DOHH2 (cell line): ENCODE data around the gene PLCXD3.

Experiments
- H3F3A ChIP-seq: fragments of 200-600 bp; sonication (generic), shearing (Covaris generic); 2 replicates; pipeline ENCODE4 v1.6.0; 2016; ENCODE audit warnings: antibody characterized with exemption, mild to moderate bottlenecking; ENCODE audit not compliant: control insufficient read depth, insufficient read depth
- H3K27ac ChIP-seq: fragments of 200-600 bp; sonication (generic); 2 replicates; pipeline ENCODE4 v1.5.1; 2014; ENCODE audit warnings: low read depth, mild to moderate bottlenecking, low read length, moderate library complexity
- H3K27me3 ChIP-seq: fragments of 200-600 bp; sonication (generic); 2 replicates; pipeline ENCODE4 v1.6.1; 2014; ENCODE audit warnings: mild to moderate bottlenecking, low read length, mixed read lengths; ENCODE audit not compliant: control insufficient read depth
- H3K36me3 ChIP-seq: fragments of 200-600 bp; sonication (generic); 2 replicates; pipeline ENCODE4 v1.6.1; 2014; ENCODE audit warnings: mild to moderate bottlenecking, low read length, moderate library complexity, mixed read lengths; ENCODE audit not compliant: control insufficient read depth
- H3K4me1 ChIP-seq: fragments of 200-600 bp; sonication (generic); 2 replicates; pipeline ENCODE4 v1.6.1; 2014; ENCODE audit warnings: mild to moderate bottlenecking, low read length, mixed read lengths; ENCODE audit not compliant: control insufficient read depth
- H3K4me2 ChIP-seq: fragments of 200-600 bp; sonication (generic); 2 replicates; pipeline ENCODE4 v1.6.0; 2014; ENCODE audit warnings: mild to moderate bottlenecking, low read length, moderate library complexity
- H3K4me3 ChIP-seq: fragments of 200-600 bp; sonication (generic); 2 replicates; pipeline ENCODE4 v1.5.1; 2014; ENCODE audit warnings: mild to moderate bottlenecking, low read length, mixed read lengths
- H3K79me2 ChIP-seq: fragments of 200-600 bp; sonication (generic); 2 replicates; pipeline ENCODE4 v1.6.1; 2014; ENCODE audit warnings: mild to moderate bottlenecking, low read length, mixed read lengths; ENCODE audit not compliant: control insufficient read depth
- H3K9me2 ChIP-seq: fragments of 200-600 bp; sonication (generic); replicated peaks from 2 replicates; pipeline ENCODE4 v1.6.1; 2014; ENCODE audit warnings: mild to moderate bottlenecking, low read length, mixed read lengths; ENCODE audit not compliant: control insufficient read depth
- H3K9me3 ChIP-seq: fragments of 200-600 bp; sonication (generic); 2 replicates; pipeline ENCODE4 v1.6.1; 2014; ENCODE audit warnings: antibody characterized with exemption, low read length, mixed read lengths; ENCODE audit not compliant: control insufficient read depth, insufficient read depth
- H4K20me1 ChIP-seq: fragments of 200-600 bp; sonication (generic); 2 replicates; pipeline ENCODE4 v1.6.0; 2014; ENCODE audit warnings: low read depth, mild to moderate bottlenecking, antibody characterized with exemption, low read length, moderate library complexity; ENCODE audit not compliant: control insufficient read depth, insufficient read depth
- EZH2phosphoT487 ChIP-seq: fragments of 200-600 bp; sonication (generic); IDR thresholded peaks from 2 replicates; pipeline ENCODE4 v1.6.1; 2017; ENCODE audit warnings: borderline replicate concordance, mild to moderate bottlenecking, antibody characterized with exemption, low read length, moderate library complexity, mixed read lengths
- TF ChIP-seq, protein P1 (sequence below): fragments of 200-600 bp; sonication (generic); IDR thresholded peaks from one replicate; pipeline ENCODE4 v1.5.1; 2014; ENCODE audit warnings: antibody characterized with exemption, mild to moderate bottlenecking, low read depth, low read length; ENCODE audit not compliant: poor library complexity, severe bottlenecking

PLCXD3 gene

DNA sequence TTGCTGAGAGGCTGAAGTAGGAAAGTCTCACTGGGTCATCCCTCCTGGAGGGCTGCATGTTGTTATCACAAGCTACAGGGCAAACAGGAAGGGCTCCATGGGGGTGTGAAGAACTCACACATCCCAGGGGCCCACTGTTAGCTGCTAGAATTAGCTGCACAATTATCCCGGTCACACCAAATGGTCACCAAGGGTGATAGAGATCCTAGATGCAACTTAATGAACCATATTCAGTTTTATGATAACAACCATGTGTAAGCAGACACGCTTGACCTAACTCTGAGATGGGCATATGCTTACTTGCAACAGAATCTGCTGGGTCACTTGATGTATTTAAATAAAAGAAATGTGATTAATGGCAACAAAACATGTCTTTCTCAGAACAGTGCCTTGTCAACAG is 153.6 kb downstream of the PLCXD3 start:
- no peak overlapping the region for H3K4me3 ChIP-seq
- H3K4me1 ChIP-seq = no peaks in the 10 kb centered on the region
- H3K27ac ChIP-seq = no peak overlapping the region
- H3K9me2 ChIP-seq = no peaks in the 10 kb centered on the region
- no peaks in the 10 kb centered on the region for H4K20me1 ChIP-seq
- H3K9me3 ChIP-seq = no peaks in the 10 kb centered on the region
- H3K27me3 ChIP-seq = no peaks in the 10 kb centered on the region
- H3F3A ChIP-seq = no peaks in the 10 kb centered on the region
- no peaks in the 10 kb centered on the region for H3K79me2 ChIP-seq
- no peak overlapping the region for H3K4me2 ChIP-seq
- no peak for TF ChIP-seq EZH2phosphoT487
- TF ChIP-seq, protein P1, sequence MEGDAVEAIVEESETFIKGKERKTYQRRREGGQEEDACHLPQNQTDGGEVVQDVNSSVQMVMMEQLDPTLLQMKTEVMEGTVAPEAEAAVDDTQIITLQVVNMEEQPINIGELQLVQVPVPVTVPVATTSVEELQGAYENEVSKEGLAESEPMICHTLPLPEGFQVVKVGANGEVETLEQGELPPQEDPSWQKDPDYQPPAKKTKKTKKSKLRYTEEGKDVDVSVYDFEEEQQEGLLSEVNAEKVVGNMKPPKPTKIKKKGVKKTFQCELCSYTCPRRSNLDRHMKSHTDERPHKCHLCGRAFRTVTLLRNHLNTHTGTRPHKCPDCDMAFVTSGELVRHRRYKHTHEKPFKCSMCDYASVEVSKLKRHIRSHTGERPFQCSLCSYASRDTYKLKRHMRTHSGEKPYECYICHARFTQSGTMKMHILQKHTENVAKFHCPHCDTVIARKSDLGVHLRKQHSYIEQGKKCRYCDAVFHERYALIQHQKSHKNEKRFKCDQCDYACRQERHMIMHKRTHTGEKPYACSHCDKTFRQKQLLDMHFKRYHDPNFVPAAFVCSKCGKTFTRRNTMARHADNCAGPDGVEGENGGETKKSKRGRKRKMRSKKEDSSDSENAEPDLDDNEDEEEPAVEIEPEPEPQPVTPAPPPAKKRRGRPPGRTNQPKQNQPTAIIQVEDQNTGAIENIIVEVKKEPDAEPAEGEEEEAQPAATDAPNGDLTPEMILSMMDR = no peak
- no peaks in the 10 kb centered on the region for H3K36me3 ChIP-seq

DNA sequence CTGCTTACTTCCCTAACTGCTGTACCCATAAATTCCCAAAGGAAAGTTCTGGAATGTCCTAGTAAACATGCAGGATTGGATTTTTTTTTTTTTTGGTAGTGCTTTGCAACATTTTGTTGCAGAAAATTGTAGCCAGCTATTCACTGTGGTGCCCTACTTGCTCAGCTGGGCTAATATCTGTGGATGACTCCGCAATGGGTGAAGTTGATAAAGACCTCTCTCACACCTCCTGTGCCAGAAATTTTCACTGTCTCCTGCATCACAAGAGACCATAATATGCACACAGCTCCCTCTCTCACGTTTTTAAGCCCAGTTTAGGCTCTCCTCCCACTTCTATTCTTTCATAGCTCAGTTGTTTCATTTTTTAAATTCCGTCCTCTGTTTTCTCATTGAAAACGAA is 160.6 kb downstream of the PLCXD3 start:
- Histone ChIP-seq H3K9me2 (no peaks in the 10 kb centered on the region), H3K27ac (no peak overlapping the region), H3K4me2 (no peak overlapping the region), H3K4me3 (no peak overlapping the region), H3K4me1 (no peaks in the 10 kb centered on the region), H4K20me1 (no peaks in the 10 kb centered on the region), H3F3A (no peaks in the 10 kb centered on the region), H3K9me3 (no peaks in the 10 kb centered on the region), H3K27me3 (no peaks in the 10 kb centered on the region), H3K79me2 (no peaks in the 10 kb centered on the region), H3K36me3 (no peaks in the 10 kb centered on the region)
- TF ChIP-seq EZH2phosphoT487 = no peak
- TF ChIP-seq, protein P1 = no peak

DNA sequence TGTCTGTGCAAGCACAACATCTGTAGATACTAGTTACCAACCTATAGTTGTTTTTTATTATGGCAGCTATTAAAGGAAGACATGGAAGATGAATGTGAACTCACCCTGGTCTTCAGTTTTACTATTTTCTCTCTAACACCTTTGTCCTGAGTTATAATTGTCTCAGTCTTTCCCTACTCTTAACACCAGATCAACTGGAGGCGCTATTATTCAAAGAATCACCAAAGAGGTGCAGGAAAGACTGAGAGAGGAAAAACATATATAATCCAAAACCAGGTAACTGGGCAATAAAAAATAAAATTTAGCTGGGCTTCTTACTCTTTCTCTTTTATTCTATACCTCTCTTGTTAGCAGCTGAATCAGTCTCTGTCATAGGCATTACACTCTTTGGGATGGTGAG is 162.8 kb downstream of the PLCXD3 start:
- Histone ChIP-seq H3K4me2 (no peak overlapping the region), H3K4me1 (no peaks in the 10 kb centered on the region), H3K27me3 (no peaks in the 10 kb centered on the region), H3K36me3 (no peaks in the 10 kb centered on the region), H3K79me2 (no peaks in the 10 kb centered on the region), H3F3A (no peaks in the 10 kb centered on the region), H3K27ac (no peak overlapping the region), H3K9me3 (no peaks in the 10 kb centered on the region), H3K9me2 (no peaks in the 10 kb centered on the region), H4K20me1 (no peaks in the 10 kb centered on the region), H3K4me3 (no peak overlapping the region)
- TF ChIP-seq, protein P1 = no peak
- TF ChIP-seq EZH2phosphoT487 = no peak

DNA sequence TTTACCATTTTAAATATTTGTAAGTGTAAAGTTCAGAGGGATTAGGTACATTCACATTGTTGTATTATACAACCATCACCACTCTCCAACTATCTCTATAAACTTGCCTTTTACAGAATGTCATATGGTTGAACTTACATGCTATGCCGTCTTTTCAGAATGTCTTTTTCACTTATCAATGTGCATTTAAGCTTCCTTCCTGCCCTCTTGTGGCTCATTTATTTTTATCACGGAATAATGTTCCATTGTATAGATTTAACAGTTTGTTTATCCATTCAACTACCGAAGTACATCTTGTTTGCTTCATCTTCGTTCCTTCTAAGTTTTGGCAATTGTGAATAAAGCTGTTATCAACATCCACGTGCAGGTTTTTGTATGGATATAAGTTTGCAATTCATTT is 163.8 kb downstream of the PLCXD3 start:
- TF ChIP-seq, protein P1 = no peak
- no peak for TF ChIP-seq EZH2phosphoT487
- Histone ChIP-seq H3F3A (no peaks in the 10 kb centered on the region), H3K36me3 (no peaks in the 10 kb centered on the region), H3K9me2 (no peaks in the 10 kb centered on the region), H3K4me2 (no peak overlapping the region), H3K79me2 (no peaks in the 10 kb centered on the region), H3K9me3 (no peaks in the 10 kb centered on the region), H3K27ac (no peak overlapping the region), H4K20me1 (no peaks in the 10 kb centered on the region), H3K4me1 (no peaks in the 10 kb centered on the region), H3K4me3 (no peak overlapping the region), H3K27me3 (no peaks in the 10 kb centered on the region)
